Endothelial cell of umbilical vein (primary cell): Measurements from ENCODE around the gene HS3ST3B1.

Source experiments
- CTCF ChIP-seq, 2 donors: IDR thresholded peaks; 1 replicate in 1 of 2; 2 replicates in 1 of 2; pipeline ENCODE4 v1.5.1; 2011; ENCODE audit warnings: low read length in 2 of 2, mild to moderate bottlenecking in 2 of 2, moderate library complexity in 2 of 2, control low read depth in 1 of 2, inconsistent platforms in 1 of 2, low read depth in 1 of 2; ENCODE audit not compliant: insufficient read depth in 1 of 2; ENCODE audit errors: extremely low read depth in 1 of 2
- FOS ChIP-seq: IDR thresholded peaks from 2 replicates; pipeline ENCODE4 v1.6.1; 2011; ENCODE audit warnings: mild to moderate bottlenecking, low read length, moderate library complexity, borderline replicate concordance; ENCODE audit not compliant: insufficient read depth
- GATA2 ChIP-seq: IDR thresholded peaks from 2 replicates; pipeline ENCODE4 v1.7.0; 2011; ENCODE audit warnings: low read depth, mild to moderate bottlenecking, moderate library complexity, mixed read lengths, low read length; ENCODE audit not compliant: insufficient read length, insufficient read depth
- JUN ChIP-seq: IDR thresholded peaks from 2 replicates; pipeline ENCODE4 v1.6.1; 2011; ENCODE audit warnings: borderline replicate concordance, low read depth; ENCODE audit not compliant: insufficient read length, insufficient read depth
- POLR2A ChIP-seq: IDR thresholded peaks from 2 replicates; pipeline ENCODE4 v1.6.1; 2012; ENCODE audit warnings: low read depth, mild to moderate bottlenecking, control low read depth, low read length
- POLR2AphosphoS5 ChIP-seq: IDR thresholded peaks from 2 replicates; pipeline ENCODE4 v1.6.1; 2012; ENCODE audit warnings: low read depth, mild to moderate bottlenecking, control low read depth, low read length, moderate library complexity; ENCODE audit not compliant: insufficient read depth
- TF ChIP-seq, protein P1 (sequence below): IDR thresholded peaks from 2 replicates; pipeline ENCODE4 v1.6.1; 2011; ENCODE audit not compliant: insufficient read depth, insufficient read length

- TF ChIP-seq CTCF (IDR thresholded peaks at IDR 0.05; ENCODE audit: extremely low read depth in 1 of 2, insufficient read depth in 1 of 2, low read depth in 1 of 2, low read length in 2 of 2) (no peak), POLR2A (no peak), POLR2AphosphoS5 (no peak), FOS (no peak), GATA2 (no peak), JUN (no peak)
- TF ChIP-seq, protein P1, sequence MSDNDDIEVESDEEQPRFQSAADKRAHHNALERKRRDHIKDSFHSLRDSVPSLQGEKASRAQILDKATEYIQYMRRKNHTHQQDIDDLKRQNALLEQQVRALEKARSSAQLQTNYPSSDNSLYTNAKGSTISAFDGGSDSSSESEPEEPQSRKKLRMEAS = no peak
Observed at GRCh38 chr17:14269473-14269872, 31.4 kb upstream of the HS3ST3B1 start.
